Measurements from ENCODE around the gene FBXL7.

Gene FBXL7

GRCh38 chr5:15821506-15821905 lies 321.5 kb downstream of the FBXL7 start:
- no peaks in the 10 kb centered on the region for H3K9me3 ChIP-seq (ENCODE audit: control insufficient read depth in 2 of 2, low read length in 2 of 2)

DNA sequence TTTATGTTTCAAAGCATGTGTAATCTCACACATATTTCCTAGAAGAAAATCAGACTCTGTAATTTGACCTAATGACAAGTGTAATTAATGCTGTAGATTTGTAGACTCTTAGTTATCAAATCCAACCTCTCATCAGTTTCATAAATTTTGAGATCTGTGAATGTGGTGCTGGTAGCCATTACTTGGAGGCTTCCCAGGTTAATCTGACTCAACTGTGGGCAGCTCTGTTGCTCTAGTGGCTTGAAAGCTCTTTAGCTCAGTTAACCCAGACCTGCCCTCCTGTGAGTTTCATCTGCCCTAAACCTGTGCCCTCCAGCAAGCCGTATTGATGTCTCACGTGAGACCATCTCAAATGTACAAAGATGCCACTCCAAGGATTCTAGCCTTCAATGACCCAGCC lies 323.4 kb downstream of the FBXL7 start:
- Histone ChIP-seq H3K4me3 (ENCODE audit: low read length in 2 of 2) (no peak overlapping the region), H3K27ac (ENCODE audit: low read depth in 2 of 2, low read length in 2 of 2) (no peak overlapping the region), H3K36me3 (ENCODE audit: control insufficient read depth in 2 of 2, insufficient read depth in 2 of 2, low read length in 2 of 2) (no peaks in the 10 kb centered on the region), H3K9ac (ENCODE audit: low read depth in 1 of 2, low read length in 2 of 2) (no peak overlapping the region), H3K27me3 (ENCODE audit: control insufficient read depth in 2 of 2, insufficient read depth in 2 of 2, low read length in 2 of 2) (no peaks in the 10 kb centered on the region), H3K4me1 (ENCODE audit: control insufficient read depth in 2 of 2, insufficient read depth in 2 of 2, low read length in 2 of 2) (no peaks in the 10 kb centered on the region), H3K9me3 (ENCODE audit: control insufficient read depth in 2 of 2, low read length in 2 of 2) (no peaks in the 10 kb centered on the region)

More at GRCh38 chr5:15821506-15821905, 321.5 kb downstream of the FBXL7 start:
- Histone ChIP-seq H3K9ac (ENCODE audit: low read depth in 1 of 2, low read length in 2 of 2) (no peak overlapping the region), H3K36me3 (ENCODE audit: control insufficient read depth in 2 of 2, insufficient read depth in 2 of 2, low read length in 2 of 2) (no peaks in the 10 kb centered on the region), H3K4me3 (ENCODE audit: low read length in 2 of 2) (no peak overlapping the region), H3K27me3 (ENCODE audit: control insufficient read depth in 2 of 2, insufficient read depth in 2 of 2, low read length in 2 of 2) (no peaks in the 10 kb centered on the region), H3K4me1 (ENCODE audit: control insufficient read depth in 2 of 2, insufficient read depth in 2 of 2, low read length in 2 of 2) (no peaks in the 10 kb centered on the region), H3K27ac (ENCODE audit: low read depth in 2 of 2, low read length in 2 of 2) (no peak overlapping the region)

DNA sequence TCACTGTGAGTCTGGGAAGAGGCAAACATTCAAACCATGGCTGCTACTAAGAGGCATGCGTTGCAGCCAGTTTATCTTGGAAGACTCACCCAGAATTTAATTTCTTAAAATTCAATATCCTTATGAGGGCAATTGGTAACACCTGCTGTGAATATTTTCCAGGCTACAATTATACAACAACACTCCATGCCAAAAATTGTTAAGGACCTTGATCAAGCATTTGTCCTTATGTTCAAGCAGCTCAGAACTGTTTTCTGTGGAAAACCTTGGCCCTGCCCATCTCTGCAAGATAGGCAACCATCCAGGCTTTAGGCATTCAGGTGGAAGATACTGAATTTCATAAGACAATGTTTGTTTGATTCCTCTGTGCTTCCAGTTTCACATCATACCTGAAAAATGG lies 327.8 kb downstream of the FBXL7 start:
- Histone ChIP-seq H3K4me3 (ENCODE audit: low read length in 2 of 2) (no peak overlapping the region), H3K4me1 (ENCODE audit: control insufficient read depth in 2 of 2, insufficient read depth in 2 of 2, low read length in 2 of 2) (no peaks in the 10 kb centered on the region), H3K27ac (ENCODE audit: low read depth in 2 of 2, low read length in 2 of 2) (no peak overlapping the region), H3K36me3 (ENCODE audit: control insufficient read depth in 2 of 2, insufficient read depth in 2 of 2, low read length in 2 of 2) (no peaks in the 10 kb centered on the region), H3K9me3 (ENCODE audit: control insufficient read depth in 2 of 2, low read length in 2 of 2) (no peaks in the 10 kb centered on the region), H3K9ac (ENCODE audit: low read depth in 1 of 2, low read length in 2 of 2) (no peak overlapping the region), H3K27me3 (ENCODE audit: control insufficient read depth in 2 of 2, insufficient read depth in 2 of 2, low read length in 2 of 2) (no peaks in the 10 kb centered on the region)

DNA sequence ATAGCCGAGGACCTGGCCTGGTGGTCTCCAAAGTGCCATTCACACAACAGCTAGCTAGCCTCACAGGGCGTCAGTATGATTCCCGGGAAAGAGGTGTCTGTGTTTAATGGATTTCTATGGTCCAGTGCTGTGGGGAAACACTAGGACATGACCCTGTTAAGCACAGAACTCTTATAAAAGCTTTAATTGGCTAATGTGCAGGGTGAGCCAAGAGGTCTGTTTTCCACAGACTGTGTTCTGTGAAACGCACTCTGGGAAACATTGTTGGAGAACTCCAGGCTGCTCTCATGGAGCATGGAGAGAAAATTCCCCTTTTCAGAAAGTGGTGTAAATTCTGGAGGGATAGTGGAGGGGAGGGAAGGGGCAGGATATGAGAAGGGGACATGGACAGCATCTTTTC lies 331.4 kb downstream of the FBXL7 start:
- Histone ChIP-seq H3K27ac (ENCODE audit: low read depth in 2 of 2, low read length in 2 of 2) (no peak overlapping the region), H3K9ac (ENCODE audit: low read depth in 1 of 2, low read length in 2 of 2) (no peak overlapping the region), H3K36me3 (ENCODE audit: control insufficient read depth in 2 of 2, insufficient read depth in 2 of 2, low read length in 2 of 2) (no peaks in the 10 kb centered on the region), H3K9me3 (ENCODE audit: control insufficient read depth in 2 of 2, low read length in 2 of 2) (no peaks in the 10 kb centered on the region), H3K4me1 (ENCODE audit: control insufficient read depth in 2 of 2, insufficient read depth in 2 of 2, low read length in 2 of 2) (no peaks in the 10 kb centered on the region), H3K27me3 (ENCODE audit: control insufficient read depth in 2 of 2, insufficient read depth in 2 of 2, low read length in 2 of 2) (no peaks in the 10 kb centered on the region), H3K4me3 (ENCODE audit: low read length in 2 of 2) (no peak overlapping the region)

DNA sequence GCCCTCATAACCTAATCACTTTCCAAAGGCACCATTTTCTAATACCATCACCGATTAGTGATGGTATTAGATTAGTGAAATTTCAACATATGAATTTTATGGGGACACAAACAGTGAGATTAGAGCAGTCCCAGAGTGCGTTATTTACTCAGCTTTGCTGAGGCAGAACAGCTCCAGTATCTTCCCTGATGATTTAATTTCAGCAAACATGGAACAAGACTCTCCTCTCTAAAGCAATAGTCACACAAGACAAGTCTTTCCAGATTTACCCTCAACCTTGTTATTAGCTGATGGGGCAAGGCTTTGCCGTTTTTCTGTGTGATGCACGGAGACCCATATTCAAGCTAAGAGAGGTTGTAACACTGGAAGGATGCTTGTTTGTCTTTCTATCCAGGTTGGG lies 333.4 kb downstream of the FBXL7 start:
- H3K4me1 ChIP-seq (ENCODE audit: control insufficient read depth in 2 of 2, insufficient read depth in 2 of 2, low read length in 2 of 2), result no peaks in the 10 kb centered on the region
- H3K9me3 ChIP-seq (ENCODE audit: control insufficient read depth in 2 of 2, low read length in 2 of 2), result no peaks in the 10 kb centered on the region
- no peaks in the 10 kb centered on the region for H3K27me3 ChIP-seq (ENCODE audit: control insufficient read depth in 2 of 2, insufficient read depth in 2 of 2, low read length in 2 of 2)
- H3K27ac ChIP-seq (ENCODE audit: low read depth in 2 of 2, low read length in 2 of 2), result no peak overlapping the region
- H3K36me3 ChIP-seq (ENCODE audit: control insufficient read depth in 2 of 2, insufficient read depth in 2 of 2, low read length in 2 of 2), result no peaks in the 10 kb centered on the region
- H3K4me3 ChIP-seq (ENCODE audit: low read length in 2 of 2), result no peak overlapping the region
- H3K9ac ChIP-seq (ENCODE audit: low read depth in 1 of 2, low read length in 2 of 2), result no peak overlapping the region

- Histone ChIP-seq H3K36me3 (ENCODE audit: control insufficient read depth in 2 of 2, insufficient read depth in 2 of 2, low read length in 2 of 2) (no peaks in the 10 kb centered on the region), H3K27ac (ENCODE audit: low read depth in 2 of 2, low read length in 2 of 2) (no peak overlapping the region), H3K9ac (ENCODE audit: low read depth in 1 of 2, low read length in 2 of 2) (no peak overlapping the region), H3K4me1 (ENCODE audit: control insufficient read depth in 2 of 2, insufficient read depth in 2 of 2, low read length in 2 of 2) (no peaks in the 10 kb centered on the region), H3K9me3 (ENCODE audit: control insufficient read depth in 2 of 2, low read length in 2 of 2) (no peaks in the 10 kb centered on the region), H3K27me3 (ENCODE audit: control insufficient read depth in 2 of 2, insufficient read depth in 2 of 2, low read length in 2 of 2) (no peaks in the 10 kb centered on the region), H3K4me3 (ENCODE audit: low read length in 2 of 2) (no peak overlapping the region)
Measured at GRCh38 chr5:15834596-15835245, 334.7 kb downstream of the FBXL7 start.

- Histone ChIP-seq H3K4me1 (ENCODE audit: control insufficient read depth in 2 of 2, insufficient read depth in 2 of 2, low read length in 2 of 2) (no peaks in the 10 kb centered on the region), H3K9me3 (ENCODE audit: control insufficient read depth in 2 of 2, low read length in 2 of 2) (no peaks in the 10 kb centered on the region), H3K4me3 (ENCODE audit: low read length in 2 of 2) (no peak overlapping the region), H3K36me3 (ENCODE audit: control insufficient read depth in 2 of 2, insufficient read depth in 2 of 2, low read length in 2 of 2) (no peaks in the 10 kb centered on the region), H3K27ac (ENCODE audit: low read depth in 2 of 2, low read length in 2 of 2) (no peak overlapping the region), H3K27me3 (ENCODE audit: control insufficient read depth in 2 of 2, insufficient read depth in 2 of 2, low read length in 2 of 2) (no peaks in the 10 kb centered on the region), H3K9ac (ENCODE audit: low read depth in 1 of 2, low read length in 2 of 2) (no peak overlapping the region)
Measured at GRCh38 chr5:15835514-15835913, 335.5 kb downstream of the FBXL7 start.

- H3K36me3 ChIP-seq (ENCODE audit: control insufficient read depth in 2 of 2, insufficient read depth in 2 of 2, low read length in 2 of 2), result no peaks in the 10 kb centered on the region
- H3K27ac ChIP-seq (ENCODE audit: low read depth in 2 of 2, low read length in 2 of 2), result no peak overlapping the region
- H3K9ac ChIP-seq (ENCODE audit: low read depth in 1 of 2, low read length in 2 of 2), result no peak overlapping the region
- H3K27me3 ChIP-seq (ENCODE audit: control insufficient read depth in 2 of 2, insufficient read depth in 2 of 2, low read length in 2 of 2), result no peaks in the 10 kb centered on the region
- H3K4me1 ChIP-seq (ENCODE audit: control insufficient read depth in 2 of 2, insufficient read depth in 2 of 2, low read length in 2 of 2), result no peaks in the 10 kb centered on the region
- H3K4me3 ChIP-seq (ENCODE audit: low read length in 2 of 2), result no peak overlapping the region
- peaks cover 0 to 2% of the 10 kb centered on the region in 2 donors for H3K9me3 ChIP-seq (ENCODE audit: control insufficient read depth in 2 of 2, low read length in 2 of 2)
Measured at GRCh38 chr5:15837551-15838289, 337.7 kb downstream of the FBXL7 start.

- Histone ChIP-seq H3K27me3 (ENCODE audit: control insufficient read depth in 2 of 2, insufficient read depth in 2 of 2, low read length in 2 of 2) (no peaks in the 10 kb centered on the region), H3K4me3 (ENCODE audit: low read length in 2 of 2) (no peak overlapping the region), H3K36me3 (ENCODE audit: control insufficient read depth in 2 of 2, insufficient read depth in 2 of 2, low read length in 2 of 2) (no peaks in the 10 kb centered on the region), H3K27ac (ENCODE audit: low read depth in 2 of 2, low read length in 2 of 2) (no peak overlapping the region), H3K4me1 (ENCODE audit: control insufficient read depth in 2 of 2, insufficient read depth in 2 of 2, low read length in 2 of 2) (no peaks in the 10 kb centered on the region), H3K9ac (ENCODE audit: low read depth in 1 of 2, low read length in 2 of 2) (no peak overlapping the region), H3K9me3 (ENCODE audit: control insufficient read depth in 2 of 2, low read length in 2 of 2) (peaks cover 0 to 2% of the 10 kb centered on the region in 2 donors)
Measured at GRCh38 chr5:15844253-15844652, 344.3 kb downstream of the FBXL7 start.

DNA sequence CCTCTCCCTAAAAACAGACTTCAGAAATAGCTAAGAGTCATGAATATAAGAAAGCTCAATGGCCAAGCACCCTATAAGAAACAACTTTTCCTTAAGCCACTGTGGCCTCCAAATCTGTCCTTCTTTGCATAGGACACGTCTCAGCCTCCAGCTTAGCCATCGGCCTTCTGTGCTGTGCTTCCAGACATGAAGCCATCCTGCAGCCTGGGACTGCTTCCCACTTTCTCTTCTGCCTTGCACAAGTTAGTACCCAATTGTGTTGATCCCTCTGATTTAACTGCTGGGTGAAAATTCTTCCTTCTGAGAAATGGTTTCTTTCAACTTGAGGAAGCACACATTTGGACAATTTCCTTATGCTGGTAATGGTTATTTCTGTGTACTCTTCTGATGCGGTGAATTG lies 344.9 kb downstream of the FBXL7 start:
- H3K27ac ChIP-seq (ENCODE audit: low read depth in 2 of 2, low read length in 2 of 2), result no peak overlapping the region
- H3K4me3 ChIP-seq (ENCODE audit: low read length in 2 of 2), result no peak overlapping the region
- H3K27me3 ChIP-seq (ENCODE audit: control insufficient read depth in 2 of 2, insufficient read depth in 2 of 2, low read length in 2 of 2), result no peaks in the 10 kb centered on the region
- H3K9me3 ChIP-seq (ENCODE audit: control insufficient read depth in 2 of 2, low read length in 2 of 2), result peaks cover 0 to 2% of the 10 kb centered on the region in 2 donors
- no peaks in the 10 kb centered on the region for H3K4me1 ChIP-seq (ENCODE audit: control insufficient read depth in 2 of 2, insufficient read depth in 2 of 2, low read length in 2 of 2)
- no peaks in the 10 kb centered on the region for H3K36me3 ChIP-seq (ENCODE audit: control insufficient read depth in 2 of 2, insufficient read depth in 2 of 2, low read length in 2 of 2)
- no peak overlapping the region for H3K9ac ChIP-seq (ENCODE audit: low read depth in 1 of 2, low read length in 2 of 2)

Data from mucosa of rectum (tissue), 2 donors.